GM12878 (cell line): ENCODE measurements around the gene RALGPS1.
A peak's percentile ranks its signal among the peaks of the same experiment; 100 is the strongest.

Experiments used
- CEBPB ChIP-seq, 2 experiments: fragments of 150-350 bp in 1 of 2; IDR thresholded peaks; 2 replicates each; pipeline ENCODE4 v1.6.1; 2012 to 2014; ENCODE audit warnings: low read depth in 2 of 2, low read length in 2 of 2, borderline replicate concordance in 1 of 2, inconsistent platforms in 1 of 2
- ETV6 ChIP-seq, 2 experiments: fragments of 450-650 bp in 1 of 2; IDR thresholded peaks in 1 of 2; conservative IDR thresholded peaks in 1 of 2; 2 replicates each; pipeline ENCODE4 v1.6.1; 2014; ENCODE audit warnings: antibody characterized with exemption in 1 of 2, borderline replicate concordance in 1 of 2, low read depth in 1 of 2, mild to moderate bottlenecking in 1 of 2, moderate library complexity in 1 of 2
- HCFC1 ChIP-seq: fragments of 150-350 bp; IDR thresholded peaks from 2 replicates; pipeline ENCODE4 v1.6.1; 2014; ENCODE audit warnings: low read length
- POLR2A ChIP-seq: IDR thresholded peaks from 2 replicates; pipeline ENCODE4 v1.6.1; 2011; ENCODE audit warnings: low read depth, mild to moderate bottlenecking, low read length
- TF ChIP-seq, protein P1 (sequence below), 3 experiments: IDR thresholded peaks in 2 of 3; conservative IDR thresholded peaks in 1 of 3; 2 replicates each; pipeline ENCODE4 v1.5.1; 2011; ENCODE audit warnings: low read depth in 3 of 3, low read length in 3 of 3, mild to moderate bottlenecking in 3 of 3, control low read depth in 2 of 3, moderate library complexity in 2 of 3, inconsistent platforms in 1 of 3, mixed read lengths in 1 of 3; ENCODE audit not compliant: control insufficient read depth in 2 of 3, insufficient read depth in 1 of 3; ENCODE audit errors: extremely low read depth in 1 of 3

DNA sequence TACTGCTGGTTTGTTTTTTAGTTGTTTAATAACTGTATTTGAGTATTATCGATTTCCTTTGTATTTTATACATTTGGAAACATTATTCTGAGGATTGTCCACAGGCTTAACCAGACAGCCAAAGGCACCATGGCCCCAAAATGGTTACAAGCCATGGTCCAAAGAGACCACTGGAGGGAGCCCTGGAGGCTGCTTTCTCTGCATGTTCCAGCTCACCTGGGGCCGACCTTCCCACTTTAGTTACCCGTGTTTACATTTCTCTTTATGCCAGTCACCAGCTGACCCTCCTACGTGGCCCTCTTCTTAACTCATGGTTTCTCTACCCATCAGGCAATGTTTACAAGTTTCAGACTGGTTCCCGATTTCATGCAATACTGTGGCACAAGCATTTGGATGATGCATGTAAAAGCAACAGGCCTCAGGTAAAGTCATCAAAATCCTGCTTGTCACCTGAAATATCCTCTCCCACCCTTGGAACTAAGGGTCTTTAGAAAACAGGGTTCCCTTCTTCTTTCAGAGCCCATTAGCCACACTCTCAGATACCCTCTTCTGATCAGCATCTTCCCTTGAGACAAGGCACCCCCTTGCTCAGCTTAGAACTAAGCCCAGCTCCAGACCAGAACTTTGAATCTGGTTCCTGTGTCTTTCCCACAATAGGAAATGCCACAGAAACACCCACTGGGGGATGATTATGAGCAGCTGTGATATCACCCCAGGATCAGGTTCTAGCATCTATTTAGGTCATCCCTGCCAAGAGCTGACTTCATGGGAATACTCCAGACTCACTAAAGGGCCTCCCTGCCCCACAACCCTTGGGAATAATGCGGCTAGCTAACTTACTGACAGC is 300.1 kb downstream of the RALGPS1 start:
- TF ChIP-seq ETV6 (conservative IDR thresholded peaks at IDR 0.05 in 1 of 2, IDR thresholded peaks at IDR 0.05 in 1 of 2; ENCODE audit: borderline replicate concordance in 1 of 2, low read depth in 1 of 2): no peak
- TF ChIP-seq CEBPB (IDR thresholded peaks at IDR 0.05; ENCODE audit: borderline replicate concordance in 1 of 2, low read depth in 2 of 2, low read length in 2 of 2): no peak
- TF ChIP-seq, protein P1, sequence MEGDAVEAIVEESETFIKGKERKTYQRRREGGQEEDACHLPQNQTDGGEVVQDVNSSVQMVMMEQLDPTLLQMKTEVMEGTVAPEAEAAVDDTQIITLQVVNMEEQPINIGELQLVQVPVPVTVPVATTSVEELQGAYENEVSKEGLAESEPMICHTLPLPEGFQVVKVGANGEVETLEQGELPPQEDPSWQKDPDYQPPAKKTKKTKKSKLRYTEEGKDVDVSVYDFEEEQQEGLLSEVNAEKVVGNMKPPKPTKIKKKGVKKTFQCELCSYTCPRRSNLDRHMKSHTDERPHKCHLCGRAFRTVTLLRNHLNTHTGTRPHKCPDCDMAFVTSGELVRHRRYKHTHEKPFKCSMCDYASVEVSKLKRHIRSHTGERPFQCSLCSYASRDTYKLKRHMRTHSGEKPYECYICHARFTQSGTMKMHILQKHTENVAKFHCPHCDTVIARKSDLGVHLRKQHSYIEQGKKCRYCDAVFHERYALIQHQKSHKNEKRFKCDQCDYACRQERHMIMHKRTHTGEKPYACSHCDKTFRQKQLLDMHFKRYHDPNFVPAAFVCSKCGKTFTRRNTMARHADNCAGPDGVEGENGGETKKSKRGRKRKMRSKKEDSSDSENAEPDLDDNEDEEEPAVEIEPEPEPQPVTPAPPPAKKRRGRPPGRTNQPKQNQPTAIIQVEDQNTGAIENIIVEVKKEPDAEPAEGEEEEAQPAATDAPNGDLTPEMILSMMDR (IDR thresholded peaks at IDR 0.05 in 2 of 3, conservative IDR thresholded peaks at IDR 0.05 in 1 of 3; ENCODE audit: control insufficient read depth in 2 of 3, extremely low read depth in 1 of 3, insufficient read depth in 1 of 3, low read depth in 3 of 3, low read length in 3 of 3): peak; percentile 85 to 91 (median 86); a peak in 5 of 6 replicates
- no peak for TF ChIP-seq POLR2A
- no peak for TF ChIP-seq HCFC1
